NT2/D1 (cell line): ENCODE data around the gene PLXNB2.

Experiments used
- SUZ12 ChIP-seq: IDR thresholded peaks from 2 replicates; pipeline ENCODE4 v1.6.1; 2011; ENCODE audit not compliant: insufficient read length, insufficient read depth; ENCODE audit errors: extremely low read depth
- YY1 ChIP-seq: IDR thresholded peaks from 2 replicates; pipeline ENCODE4 v1.6.1; 2011; ENCODE audit not compliant: insufficient read length, insufficient read depth
- ZNF274 ChIP-seq: IDR thresholded peaks from 2 replicates; pipeline ENCODE4 v1.6.1; 2011; ENCODE audit warnings: mild to moderate bottlenecking, low read depth, low read length

- TF ChIP-seq ZNF274 = no peak
- TF ChIP-seq YY1 = no peak
- TF ChIP-seq SUZ12 = no peak
Observed at GRCh38 chr22:50327711-50328019, 20.2 kb upstream of the PLXNB2 start.
